HG03066 (cell line): ENCODE measurements around the gene TMEM94.
"Not testable (repeated sequence)": the region's sequence is repeated elsewhere in the genome, so short reads cannot be mapped to it uniquely, and the experiment has no call there.

Experiments used
- ATAC-seq: cut with Tn5 transposase; IDR thresholded peaks from one replicate; pipeline ENCODE4 v1.9.1; 2021; ENCODE audit warnings: low read depth; ENCODE audit not compliant: unreplicated experiment

Gene TMEM94

DNA sequence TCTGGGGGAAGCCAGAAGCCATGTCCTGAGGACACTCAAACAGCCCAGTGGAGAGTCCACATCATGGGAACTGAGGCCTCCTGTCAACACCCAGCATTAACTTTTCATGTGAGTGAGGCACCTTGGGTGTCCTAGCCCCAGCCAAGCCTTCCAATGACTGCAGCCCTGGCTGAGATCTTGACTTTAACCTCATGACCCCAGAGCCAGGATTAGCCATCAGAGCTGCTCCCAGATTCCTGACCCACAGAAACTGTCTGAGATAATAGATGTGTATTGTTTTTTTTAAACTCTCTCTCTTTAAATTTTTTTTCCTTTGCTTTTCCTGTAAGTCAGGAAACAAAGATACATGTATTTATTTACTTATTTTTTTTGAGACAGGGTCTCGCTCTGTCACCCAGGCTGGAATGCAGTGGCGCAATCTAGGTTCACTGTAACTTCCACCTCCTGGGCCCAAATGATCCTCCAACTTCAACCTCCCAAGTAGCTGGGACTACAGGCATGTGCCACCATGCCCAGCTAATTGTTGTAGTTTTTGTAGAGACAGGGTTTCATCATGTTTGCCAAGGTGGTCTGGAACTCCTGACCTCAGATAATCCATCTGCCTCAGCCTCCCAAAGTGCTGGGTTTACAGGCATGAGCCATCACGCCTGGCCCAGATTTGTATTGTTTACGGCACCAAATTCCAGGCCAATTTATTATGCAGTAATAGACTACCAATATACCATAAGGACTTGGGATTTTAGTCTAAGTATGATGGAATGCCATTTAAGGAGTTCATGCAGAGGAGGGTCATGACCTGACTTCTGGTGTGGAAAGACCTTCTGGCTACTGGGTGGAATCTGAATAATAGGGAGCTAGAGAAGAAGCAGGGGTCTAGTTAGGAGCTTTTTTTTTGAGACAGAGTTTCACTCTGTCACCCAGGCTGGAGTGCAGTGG, 14.0 kb upstream of the TMEM94 start:
- ATAC-seq = no peak

DNA sequence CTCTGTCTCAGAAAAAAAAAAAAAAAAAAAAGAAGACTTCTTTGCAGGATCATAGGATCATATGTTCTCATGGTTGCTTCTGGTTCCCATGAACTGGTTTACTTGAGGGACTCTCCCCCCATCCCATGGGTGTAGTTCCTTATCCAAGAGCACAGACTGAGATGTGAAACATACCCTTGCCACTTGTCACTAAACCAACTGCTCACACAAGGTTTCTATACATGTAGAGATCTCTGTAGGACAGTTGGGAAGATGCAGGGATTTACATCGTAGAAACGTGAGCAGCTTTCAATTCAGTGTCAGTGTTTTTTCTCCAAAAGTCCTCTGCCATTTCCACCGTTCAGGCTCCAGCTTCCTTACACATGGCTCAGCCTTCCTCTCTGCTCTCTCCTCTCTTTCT, 11.1 kb upstream of the TMEM94 start:
- ATAC-seq = no peak

DNA sequence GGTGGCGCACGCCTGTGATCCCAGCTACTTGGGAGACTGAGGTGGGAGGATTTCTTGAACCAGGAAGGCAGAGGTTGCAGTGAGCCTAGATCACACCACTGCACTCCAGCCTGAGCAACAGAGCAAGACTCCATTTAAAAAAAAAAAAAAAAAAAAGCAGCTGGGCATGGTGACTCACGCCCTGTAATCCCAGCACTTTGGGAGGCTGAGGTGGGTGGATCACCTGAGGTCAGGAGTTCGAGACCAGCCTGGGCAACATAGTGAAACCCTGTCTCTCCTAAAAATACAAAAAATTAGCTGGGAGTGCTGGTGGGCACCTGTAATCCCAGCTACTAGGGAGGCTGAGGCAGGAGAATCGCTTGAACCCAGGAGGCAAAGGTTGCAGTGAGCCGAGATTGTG, 10.5 kb upstream of the TMEM94 start:
- not testable (repeated sequence) for ATAC-seq

DNA sequence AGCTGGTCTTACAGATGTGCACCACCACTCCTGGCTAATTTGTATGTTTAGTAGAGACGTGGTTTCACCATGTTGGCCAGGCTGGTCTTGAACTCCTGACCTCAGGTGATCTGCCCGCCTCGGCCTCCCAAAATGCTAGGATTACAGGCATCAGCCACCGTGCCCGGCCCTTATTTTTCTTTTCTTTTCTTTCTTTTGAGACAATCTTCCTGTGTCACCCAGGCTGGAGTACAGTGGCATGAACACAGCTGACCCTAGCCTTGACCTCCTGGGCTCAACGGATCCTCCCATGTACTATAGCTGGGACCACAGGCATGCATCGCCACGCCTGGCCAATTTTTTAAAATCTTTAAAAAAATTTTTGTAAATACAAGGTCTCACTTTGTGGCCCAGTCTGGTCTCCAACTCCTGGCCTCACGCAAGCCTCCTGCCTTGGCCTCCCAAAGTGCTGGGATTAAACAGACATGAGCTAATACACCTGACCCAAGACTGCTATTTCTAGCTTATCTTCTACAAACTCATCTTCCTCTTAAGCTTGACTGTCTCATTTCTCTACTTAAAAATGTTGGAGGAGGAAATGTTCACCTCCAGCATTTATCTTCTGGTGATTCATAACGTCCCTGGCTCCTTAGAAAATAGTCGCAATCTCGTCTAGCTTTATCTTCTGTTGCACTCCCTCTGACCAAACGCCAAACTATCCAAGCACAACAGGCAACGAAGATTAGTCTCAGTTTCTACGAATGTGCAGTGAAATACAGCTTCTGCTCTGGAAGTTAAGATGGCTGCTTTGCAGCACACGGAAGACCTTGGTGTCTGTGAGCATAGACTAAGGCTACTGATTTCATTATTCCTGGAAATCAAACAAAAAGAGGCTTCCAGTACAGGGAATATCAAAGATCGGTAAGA, 8.2 kb upstream of the TMEM94 start:
- ATAC-seq = no peak

DNA sequence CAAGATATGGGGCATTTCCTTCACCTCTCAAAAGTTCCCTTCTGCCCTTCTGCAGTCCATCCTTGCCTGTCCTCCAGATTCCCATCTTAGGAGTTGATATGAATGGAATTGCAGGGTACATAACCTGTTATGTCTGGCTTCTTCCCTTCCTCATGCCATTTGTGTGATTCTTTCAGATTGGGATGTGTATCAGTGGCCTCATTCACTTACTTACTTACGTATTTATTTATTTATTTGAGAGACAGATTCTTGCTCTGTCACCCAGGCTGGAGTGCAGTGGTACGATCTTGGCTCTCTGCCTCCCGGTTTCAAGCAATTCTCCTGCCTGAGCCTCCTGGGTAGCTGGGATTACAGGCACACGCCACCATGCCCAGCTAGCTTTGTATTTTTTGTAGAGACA, 6.2 kb upstream of the TMEM94 start:
- ATAC-seq = no peak

DNA sequence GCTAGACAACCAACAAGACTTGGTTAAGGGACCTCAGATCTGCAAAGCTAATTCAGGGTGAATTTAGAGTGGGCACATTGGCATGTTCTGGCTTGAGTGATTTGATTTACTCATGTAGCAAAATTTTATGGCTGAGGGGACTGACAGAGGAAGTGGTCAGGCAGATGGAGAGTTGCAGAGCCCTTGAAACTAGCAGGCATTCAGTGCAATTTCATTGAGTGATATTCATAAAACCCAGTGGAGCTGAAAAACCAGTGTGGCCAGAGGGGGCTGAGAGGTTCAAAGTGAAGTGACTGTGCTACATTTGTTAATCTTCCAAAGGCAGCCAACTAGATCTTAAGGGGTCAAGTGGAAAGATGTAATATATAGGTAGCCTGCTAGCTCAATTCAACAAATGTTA, 2.2 kb upstream of the TMEM94 start:
- no peak for ATAC-seq

DNA sequence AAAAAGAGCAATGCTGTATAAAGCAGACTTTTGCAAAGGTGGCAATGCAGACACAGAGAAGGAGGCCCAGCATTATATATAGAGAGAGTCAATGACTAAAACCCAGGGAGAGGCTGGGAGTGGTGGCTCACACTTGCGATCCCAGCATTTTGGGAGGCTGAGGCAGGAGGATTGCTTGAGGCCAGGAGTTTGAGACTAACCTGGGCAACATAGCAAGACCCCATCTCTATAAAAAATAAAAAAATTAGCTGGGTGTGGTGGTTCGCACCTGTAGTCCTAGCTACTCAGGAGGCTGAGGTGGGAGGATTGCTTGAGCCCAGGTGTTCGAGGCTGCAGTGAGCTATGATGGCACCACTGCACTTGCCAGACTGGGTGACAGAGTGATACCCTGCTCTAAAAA, 1.8 kb upstream of the TMEM94 start:
- ATAC-seq = not testable (repeated sequence)

DNA sequence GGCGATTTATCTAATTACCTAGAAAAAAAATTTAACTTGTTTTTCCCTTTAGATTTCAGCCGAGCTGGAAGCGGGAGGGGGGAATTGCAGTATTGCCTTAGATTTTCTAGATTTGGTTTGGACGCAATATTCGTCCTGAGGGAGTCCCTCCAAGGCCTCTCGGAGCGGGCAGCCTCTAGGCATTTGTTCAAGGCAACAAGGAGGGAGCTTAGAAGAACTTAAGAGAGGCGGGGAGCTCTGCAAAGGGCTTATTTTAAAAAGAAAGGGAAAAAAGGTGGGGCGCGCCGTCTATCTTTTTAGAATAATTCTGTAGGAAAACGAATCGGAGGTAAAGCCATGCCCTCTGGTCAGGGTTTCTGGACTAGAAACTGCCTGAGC, 407 bp upstream of the TMEM94 start:
- peak; percentile 5 for ATAC-seq

DNA sequence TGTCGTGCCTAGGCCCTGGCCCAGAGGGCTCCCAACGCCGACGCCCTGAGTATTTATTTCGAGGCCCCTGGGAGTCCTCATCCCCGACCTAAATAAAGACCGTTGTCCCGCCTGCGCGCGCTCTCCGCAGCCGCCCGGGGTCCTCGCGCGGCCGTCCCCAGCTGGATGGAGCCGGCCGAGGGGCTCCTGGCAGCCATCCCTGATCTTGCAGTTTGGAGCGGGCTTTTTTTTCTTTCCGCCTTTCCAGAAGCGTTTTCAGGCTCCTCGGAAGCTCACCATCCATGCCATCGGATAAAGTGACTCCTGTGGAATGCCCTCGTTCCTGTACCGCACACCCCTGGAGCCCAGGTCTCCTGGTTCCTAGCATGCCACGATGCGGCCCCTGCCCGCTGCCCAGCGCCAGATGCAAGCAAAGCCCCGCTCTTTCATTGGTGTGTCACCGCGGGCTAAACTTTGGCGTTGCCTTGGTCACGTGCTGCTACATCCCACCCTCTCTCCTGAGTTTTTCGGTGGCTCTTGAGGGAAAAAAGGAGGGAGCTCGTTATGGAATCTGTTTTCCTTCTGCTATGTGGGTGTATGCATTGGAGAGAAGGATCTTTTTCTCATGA, 716 bp downstream of the TMEM94 start:
- no peak for ATAC-seq

DNA sequence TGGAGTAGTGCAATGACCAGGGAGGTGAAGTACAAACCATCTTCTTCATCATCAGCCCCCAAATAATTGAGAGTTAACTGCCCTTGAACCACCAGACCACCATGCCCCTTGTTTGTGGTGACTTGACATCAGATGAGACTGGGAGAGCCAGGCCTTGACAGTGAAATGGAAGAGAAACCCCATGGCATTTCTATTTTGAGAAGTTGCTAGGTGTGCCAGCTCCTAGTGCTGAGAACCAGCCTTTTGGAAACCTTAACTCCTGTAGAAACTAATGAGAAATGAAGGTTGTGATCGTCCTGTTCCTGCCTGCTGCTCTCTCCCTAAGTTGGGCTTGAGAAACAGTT, 2.8 kb downstream of the TMEM94 start:
- no peak for ATAC-seq

DNA sequence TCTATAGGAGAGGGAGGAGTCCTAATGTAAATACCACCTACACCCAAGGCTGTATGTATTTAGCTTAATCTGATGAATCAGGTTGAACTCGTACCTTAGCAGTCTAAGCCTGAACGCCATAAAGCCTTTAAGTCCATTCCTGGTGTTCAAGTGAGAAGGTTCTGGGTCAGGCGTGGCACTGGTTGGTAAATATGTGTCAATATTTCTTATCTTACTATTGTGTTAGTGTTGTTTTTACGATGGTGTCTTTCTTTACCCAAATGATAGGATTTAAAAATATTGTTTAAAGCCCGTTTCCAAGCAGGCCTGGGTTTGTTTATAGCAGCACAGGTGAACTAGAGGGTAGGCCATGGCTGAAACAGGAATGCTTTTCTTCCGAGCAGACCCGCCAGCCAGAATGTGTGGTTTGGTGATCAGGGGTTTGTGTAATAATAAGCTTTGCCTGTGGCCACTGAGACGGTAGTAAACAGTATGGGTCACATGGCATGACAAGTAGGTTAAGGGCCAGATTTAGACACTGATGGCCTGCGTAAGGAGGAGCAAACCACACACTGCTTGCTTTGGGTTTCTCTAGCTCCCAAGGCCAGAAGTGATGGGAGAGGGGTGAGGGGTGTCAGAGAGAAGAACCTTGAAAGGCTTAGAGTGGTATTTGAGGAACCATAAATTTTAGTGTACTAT, 3.3 kb downstream of the TMEM94 start:
- no peak for ATAC-seq

DNA sequence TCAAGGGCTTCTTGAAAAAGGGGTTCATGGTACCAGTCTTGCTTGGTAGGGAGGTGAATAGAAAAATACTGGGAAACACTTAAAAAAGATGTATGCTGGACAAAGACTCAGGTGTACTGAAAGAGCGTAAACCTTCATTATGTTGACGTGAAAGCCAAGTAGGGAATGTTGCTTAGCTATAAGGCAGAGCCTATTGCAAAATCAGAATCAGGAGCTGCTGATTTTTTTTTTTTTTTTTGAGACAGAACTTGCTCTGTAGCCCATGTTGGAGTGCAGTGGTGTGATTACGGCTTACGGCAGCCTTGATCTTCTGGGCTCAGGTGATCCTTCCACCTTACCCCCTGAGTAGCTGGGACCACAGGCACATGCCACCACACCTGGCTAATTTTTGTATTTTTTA, 3.9 kb downstream of the TMEM94 start:
- no peak for ATAC-seq

DNA sequence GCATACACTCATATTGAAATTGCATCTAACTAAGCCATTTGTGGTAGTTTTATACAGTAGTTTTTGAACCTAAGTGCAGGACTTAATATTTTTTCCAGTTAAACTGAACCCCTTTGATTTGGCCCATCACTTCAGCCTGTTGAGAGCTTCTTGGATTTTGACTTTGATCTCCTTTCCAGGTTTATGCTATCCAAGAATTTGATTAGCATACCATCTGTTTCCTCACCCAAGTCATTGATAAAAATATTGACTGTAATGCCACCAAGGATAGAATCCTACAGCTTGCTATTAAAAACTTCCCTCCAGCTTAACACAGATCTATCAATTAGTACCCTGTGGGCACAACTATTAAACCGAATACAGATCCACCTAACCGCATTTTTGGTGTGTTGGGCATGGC, 7.2 kb downstream of the TMEM94 start:
- no peak for ATAC-seq

DNA sequence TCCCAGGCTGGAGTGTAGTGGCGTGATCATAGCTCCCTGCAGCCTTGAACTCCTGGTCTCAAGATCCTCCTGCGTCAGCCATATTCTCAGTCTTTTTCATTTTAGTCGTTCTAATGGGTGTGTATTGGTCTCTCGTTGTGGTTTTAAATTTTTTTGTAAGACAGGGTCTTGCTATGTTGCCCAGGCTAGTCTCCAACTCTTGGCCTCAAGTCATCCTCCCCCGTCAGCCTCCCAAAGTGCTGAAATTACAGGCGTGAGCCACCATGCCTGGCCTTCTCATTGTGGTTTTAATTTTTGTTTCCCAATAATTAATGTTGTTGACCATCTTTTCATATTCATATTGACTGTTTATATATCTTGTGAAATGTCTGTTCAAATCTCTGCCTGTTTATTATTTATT, 8.6 kb downstream of the TMEM94 start:
- ATAC-seq = no peak

DNA sequence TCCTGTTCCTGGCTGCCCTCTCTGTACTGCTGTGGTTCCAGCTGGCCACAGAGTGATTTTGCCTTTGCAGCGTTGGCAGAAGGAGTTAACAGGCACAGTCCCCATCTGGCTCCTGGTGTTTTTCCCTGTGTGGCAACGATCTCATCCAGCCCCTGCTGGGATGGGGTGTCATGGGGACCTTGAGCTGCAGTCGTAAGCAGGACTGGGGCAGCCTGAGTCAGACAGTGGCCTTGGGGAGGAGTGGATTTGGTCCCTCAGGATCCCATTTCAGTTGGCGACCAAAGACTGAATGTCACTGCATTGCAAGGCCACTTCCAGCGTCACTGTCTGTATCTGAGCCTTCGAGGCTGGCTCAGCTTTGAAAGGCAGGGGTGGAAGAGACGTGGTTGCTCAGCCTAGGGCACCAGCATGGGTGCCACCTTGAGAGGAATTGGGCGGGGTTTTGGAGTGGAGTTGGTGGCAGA, 11.9 kb downstream of the TMEM94 start:
- no peak for ATAC-seq

DNA sequence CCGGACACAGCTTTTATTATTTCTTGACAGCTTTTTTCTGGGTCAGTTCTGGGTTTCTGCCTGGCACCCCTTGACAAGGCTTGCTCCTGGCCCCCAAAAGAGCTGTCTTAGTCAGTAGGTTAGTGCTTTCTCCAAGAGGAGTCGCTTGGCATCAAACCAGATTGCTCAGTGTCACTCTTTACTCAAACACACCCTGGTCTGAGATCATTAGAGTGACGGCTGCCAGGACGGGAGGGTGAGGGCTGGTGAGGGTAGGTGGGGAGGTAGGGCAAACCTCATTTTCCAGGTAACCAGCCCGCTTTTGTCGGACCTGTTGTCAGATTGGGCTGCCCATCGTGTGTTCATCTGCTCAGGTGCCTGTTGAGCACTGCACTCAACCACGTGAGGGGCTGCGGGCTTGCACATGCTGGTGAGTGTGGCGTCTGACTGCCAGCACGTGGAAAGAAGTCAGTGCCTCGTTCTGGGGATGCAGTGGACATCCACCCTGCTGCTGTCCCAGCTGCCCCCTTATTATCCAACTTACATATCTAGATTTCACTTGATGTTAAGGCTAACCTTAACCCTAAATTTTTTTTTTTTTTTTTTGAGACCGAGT, 12.4 kb downstream of the TMEM94 start:
- no peak for ATAC-seq

DNA sequence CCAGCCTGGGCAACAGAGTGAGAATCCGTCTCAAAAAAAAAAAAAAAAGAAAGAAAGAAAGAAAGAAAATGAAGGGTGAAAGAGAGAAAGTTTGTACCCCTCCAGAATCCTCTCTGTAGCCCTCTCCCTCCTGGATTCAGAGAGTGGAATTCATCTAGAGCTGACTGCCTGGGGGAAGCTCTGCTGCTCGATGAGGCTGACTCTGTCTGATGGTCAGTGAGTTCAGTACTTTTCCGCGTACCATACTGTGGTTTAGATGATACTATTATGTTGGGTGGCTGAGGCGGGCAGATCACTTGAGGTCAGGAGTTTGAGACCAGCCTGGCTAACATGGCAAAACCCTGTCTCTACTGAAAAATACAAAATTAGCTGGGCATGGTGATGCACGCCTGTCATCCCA, 14.8 kb downstream of the TMEM94 start:
- ATAC-seq = no peak

DNA sequence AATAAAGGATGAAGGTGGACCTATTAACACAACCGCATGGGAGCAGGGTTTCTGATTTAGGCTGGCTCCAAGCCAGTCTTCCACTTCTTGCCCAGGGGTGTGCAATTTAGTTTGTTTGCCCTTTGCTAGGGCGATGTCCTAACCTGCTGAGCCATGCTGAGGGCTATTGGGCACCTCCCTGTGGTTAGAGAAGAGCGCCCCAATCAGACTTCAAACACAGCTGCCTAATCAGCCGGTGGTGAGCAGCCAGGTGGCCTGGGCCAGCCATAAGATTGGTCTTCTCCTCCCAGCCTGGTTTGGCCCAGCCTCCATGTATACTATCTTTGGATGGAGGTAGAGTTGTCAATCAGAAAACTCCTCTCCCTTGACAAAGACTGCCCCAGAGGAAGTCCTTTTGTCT, 15.7 kb downstream of the TMEM94 start:
- no peak for ATAC-seq

DNA sequence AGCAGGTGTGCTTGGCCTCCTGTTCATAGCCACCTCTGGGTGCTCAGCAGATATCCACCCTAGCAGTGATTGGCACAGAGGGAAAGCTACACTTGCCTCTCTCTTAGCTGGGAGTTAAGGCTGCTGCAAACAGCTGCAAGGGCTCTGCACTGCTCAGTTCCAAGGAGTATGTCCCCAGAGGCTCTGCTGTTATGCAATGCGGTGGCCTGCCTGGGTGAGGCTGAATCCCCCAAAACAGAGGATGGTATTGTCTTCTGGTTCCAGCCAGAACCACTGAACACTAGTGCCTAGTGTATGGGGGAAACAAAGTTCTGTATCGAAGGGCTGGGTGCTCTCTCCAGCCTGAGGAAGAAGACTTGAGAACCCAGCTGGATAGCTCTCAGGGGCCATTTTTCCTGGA, 16.8 kb downstream of the TMEM94 start:
- ATAC-seq = no peak

DNA sequence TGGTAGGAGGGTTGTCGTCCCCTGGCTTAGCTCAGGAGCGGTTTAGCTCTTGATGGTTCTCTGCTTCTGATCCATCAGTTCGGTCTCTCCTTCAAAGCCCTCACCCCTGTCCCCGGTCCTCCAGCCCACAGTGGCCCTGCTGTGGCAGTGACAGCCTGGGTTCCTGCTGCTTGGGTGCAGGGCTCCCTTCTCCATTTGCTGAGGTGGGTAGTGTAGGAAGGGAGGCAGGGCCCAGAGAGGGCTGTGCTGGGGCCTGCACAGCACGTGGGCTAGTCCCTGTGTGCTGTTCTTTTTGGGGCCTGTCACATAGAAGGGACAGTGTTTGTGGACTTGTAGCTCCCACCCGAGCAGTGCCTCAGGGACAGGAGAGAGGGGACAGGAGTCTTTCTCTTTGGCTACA, 18.3 kb downstream of the TMEM94 start:
- no peak for ATAC-seq
